ENCODE data around the gene C20orf173. TPM values are rescaled to one million over a fixed set of nuclear protein-coding genes. Genes with fewer than 3 reads are reported as not detected.
A peak's percentile ranks its signal among the peaks of the same experiment; 100 is the strongest.

Gene C20orf173
- total RNA-seq, 2 experiments from 2014 or later = not detected

DNA sequence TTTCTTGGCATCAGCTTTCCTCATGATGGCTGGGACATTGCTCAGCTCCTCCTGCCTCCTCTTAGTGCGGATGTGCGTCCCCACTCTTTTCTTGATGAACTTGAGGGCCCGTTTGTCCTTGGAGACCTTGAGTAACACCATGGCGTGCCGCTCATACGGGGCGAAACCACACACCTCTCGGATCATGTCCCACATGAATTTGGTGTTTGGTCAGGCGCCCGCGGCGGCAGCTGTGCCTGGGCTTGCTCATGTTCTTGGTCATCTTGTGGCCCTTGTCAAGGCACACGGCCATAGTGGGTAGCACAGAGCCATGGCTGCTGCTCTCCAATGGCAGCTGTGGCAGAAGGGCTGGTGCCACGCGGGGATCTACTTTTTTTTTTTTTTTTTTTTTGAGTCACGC, 15.0 kb upstream of the C20orf173 start:
- no peaks in the 10 kb centered on the region for H3K9me3 Mint-ChIP-seq
- H3K36me3 Mint-ChIP-seq (ENCODE audit: low read depth) = peaks cover 10% of the 10 kb centered on the region
- ChIA-PET POLR2A (no interaction called here), CTCF (no interaction called here)
- no peak overlapping the region for H3K27ac Mint-ChIP-seq
- no peak overlapping the region for H3K4me3 Mint-ChIP-seq
- intact Hi-C loops (cut with micrococcal nuclease) = no loop called here
- no peaks in the 10 kb centered on the region for H3K27me3 Mint-ChIP-seq
- peaks cover 17% of the 10 kb centered on the region for H3K4me1 Mint-ChIP-seq (ENCODE audit: low read depth)
- TF ChIP-seq, protein P1, sequence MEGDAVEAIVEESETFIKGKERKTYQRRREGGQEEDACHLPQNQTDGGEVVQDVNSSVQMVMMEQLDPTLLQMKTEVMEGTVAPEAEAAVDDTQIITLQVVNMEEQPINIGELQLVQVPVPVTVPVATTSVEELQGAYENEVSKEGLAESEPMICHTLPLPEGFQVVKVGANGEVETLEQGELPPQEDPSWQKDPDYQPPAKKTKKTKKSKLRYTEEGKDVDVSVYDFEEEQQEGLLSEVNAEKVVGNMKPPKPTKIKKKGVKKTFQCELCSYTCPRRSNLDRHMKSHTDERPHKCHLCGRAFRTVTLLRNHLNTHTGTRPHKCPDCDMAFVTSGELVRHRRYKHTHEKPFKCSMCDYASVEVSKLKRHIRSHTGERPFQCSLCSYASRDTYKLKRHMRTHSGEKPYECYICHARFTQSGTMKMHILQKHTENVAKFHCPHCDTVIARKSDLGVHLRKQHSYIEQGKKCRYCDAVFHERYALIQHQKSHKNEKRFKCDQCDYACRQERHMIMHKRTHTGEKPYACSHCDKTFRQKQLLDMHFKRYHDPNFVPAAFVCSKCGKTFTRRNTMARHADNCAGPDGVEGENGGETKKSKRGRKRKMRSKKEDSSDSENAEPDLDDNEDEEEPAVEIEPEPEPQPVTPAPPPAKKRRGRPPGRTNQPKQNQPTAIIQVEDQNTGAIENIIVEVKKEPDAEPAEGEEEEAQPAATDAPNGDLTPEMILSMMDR (IDR thresholded peaks at IDR 0.05) = no peak
- DNase-seq (no peak), ATAC-seq (no peak)

DNA sequence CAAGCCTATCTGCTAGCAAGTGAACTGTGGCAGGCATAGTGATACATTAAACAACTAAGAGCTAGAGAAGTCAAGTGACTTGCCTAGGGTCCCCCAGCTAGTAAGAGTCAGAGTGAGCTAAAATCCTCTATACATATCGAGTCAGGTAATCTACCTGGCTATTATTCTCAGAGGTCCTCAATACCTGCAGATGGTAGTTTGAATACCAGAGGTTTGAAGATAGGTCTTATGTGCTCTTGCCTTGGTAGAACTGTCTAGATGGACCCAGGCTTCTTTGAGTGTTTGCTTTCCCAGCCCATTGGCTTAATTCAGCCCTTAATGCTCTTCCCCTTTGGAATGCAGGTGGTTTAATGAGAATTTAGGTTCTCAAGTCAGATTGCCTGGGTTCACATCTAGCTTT, 13.5 kb upstream of the C20orf173 start:
- Mint-ChIP-seq H3K9me3 (no peaks in the 10 kb centered on the region), H3K27ac (peak overlapping the region; percentile 87), H3K4me3 (peak overlapping the region; percentile 79), H3K27me3 (no peaks in the 10 kb centered on the region), H3K4me1 (ENCODE audit: low read depth) (peaks cover 17% of the 10 kb centered on the region), H3K36me3 (ENCODE audit: low read depth) (peaks cover 8% of the 10 kb centered on the region)
- CTCF ChIA-PET = interaction anchor here (0.8 to 1.6 kb wide), 3 partner anchors 52 to 96 kb away, joined by 3 to 4 read pairs (median 3); no protein-coding TSS in a partner anchor
- intact Hi-C loops (cut with micrococcal nuclease) = no loop called here
- POLR2A ChIA-PET = interaction anchor here (0.5 to 2.2 kb wide), 10 partner anchors 9 to 1361 kb away, joined by 3 to 9 read pairs (median 4); partner anchors contain the start of genes CEP250 and SCAND1
- DNase-seq = no peak
- TF ChIP-seq, protein P1 (IDR thresholded peaks at IDR 0.05) = no peak
- no peak for ATAC-seq

DNA sequence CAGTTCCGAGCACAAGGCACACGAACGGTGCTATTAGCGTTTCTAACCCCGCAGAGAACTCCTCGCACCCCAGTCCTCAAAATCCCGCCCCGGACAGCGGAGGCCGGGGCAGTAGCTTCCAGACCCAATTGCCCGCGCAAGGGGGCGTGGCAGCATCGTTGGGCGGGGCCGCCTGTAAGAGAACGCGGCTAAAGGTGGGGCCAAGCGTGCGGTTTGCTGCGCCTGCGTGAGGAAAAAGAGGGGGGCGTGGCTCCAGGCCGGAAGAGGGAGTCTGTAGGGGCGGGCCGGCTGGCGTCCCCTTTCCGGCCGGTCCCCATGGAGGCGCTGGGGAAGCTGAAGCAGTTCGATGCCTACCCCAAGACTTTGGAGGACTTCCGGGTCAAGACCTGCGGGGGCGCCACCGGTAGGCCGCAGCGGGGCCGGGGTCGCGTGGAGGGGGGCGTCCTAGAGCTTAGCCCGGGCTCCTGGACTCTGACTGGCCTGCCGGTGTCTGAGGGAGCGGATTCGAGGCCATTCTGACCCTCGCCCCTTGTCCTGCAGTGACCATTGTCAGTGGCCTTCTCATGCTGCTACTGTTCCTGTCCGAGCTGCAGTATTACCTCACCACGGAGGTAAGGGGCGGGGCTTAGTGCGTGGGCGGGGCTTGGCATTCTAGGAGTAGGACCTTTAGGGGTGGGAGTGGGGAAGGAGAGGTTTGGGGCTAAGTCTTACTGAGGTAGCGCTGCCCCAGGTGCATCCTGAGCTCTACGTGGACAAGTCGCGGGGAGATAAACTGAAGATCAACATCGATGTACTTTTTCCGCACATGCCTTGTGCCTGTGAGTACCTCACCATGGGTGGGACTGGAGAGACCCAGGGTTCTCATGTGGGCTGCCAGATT, 12.6 kb upstream of the C20orf173 start, which contains the start of gene ERGIC3:
TSS of gene ERGIC3 (plus strand) at position 296 of the 880 bp plus-strand sequence. CDS start at position 316, 20 bp downstream.
- peaks cover 17% of the 10 kb centered on the region for H3K4me1 Mint-ChIP-seq (ENCODE audit: low read depth)
- ChIA-PET POLR2A (interaction anchor here (0.5 to 2.2 kb wide), 12 partner anchors 9 to 1362 kb away, joined by 3 to 9 read pairs (median 5); partner anchors contain the start of genes CEP250 and SCAND1), CTCF (interaction anchor here (0.8 to 1.6 kb wide), 3 partner anchors 51 to 95 kb away, joined by 3 to 4 read pairs (median 3); no protein-coding TSS in a partner anchor)
- ATAC-seq (peak; percentile 99), DNase-seq (peak; percentile 99)
- no peaks in the 10 kb centered on the region for H3K9me3 Mint-ChIP-seq
- H3K36me3 Mint-ChIP-seq (ENCODE audit: low read depth) = peaks cover 8% of the 10 kb centered on the region
- intact Hi-C loops (cut with micrococcal nuclease) = no loop called here
- peak within 1 kb of the TSS; percentile 79 for H3K4me3 Mint-ChIP-seq
- TF ChIP-seq, protein P1 (IDR thresholded peaks at IDR 0.05) = no peak
- H3K27ac Mint-ChIP-seq = peak within 1 kb of the TSS; percentile 87
- no peaks in the 10 kb centered on the region for H3K27me3 Mint-ChIP-seq

DNA sequence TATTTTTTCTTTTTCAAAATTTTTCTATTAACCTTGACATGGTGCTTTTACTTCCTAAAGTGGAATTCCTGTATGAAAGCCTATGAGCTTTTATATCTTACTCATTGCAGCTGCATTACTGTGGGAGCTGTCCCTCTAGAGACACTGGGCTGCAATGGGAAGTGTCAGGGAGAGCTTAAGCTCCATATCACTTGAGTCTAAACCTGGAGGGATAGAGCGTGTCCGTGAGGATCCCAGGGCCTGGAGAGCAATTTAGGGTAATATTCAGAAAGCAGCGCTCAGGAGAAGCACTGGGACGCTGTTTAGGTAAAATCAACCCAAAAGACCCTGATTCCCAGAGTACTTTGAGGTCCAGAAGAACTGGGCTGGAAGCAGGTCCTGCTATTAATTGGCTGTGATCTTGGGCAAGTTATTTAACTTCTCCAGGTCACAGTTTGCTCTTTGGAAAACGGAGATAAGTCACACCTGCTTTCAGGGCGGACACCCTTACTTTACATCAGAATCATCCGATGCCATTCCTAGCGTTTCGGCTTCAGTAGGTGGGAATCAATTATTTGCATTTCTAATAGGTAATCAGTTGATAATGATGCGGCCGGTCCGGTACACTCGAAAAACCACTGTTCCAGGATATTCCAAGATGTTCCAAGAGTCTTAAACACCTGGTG, 11.8 kb upstream of the C20orf173 start:
- Mint-ChIP-seq H3K27ac (no peak overlapping the region), H3K4me1 (ENCODE audit: low read depth) (peaks cover 17% of the 10 kb centered on the region), H3K36me3 (ENCODE audit: low read depth) (peaks cover 8% of the 10 kb centered on the region), H3K4me3 (peak overlapping the region; percentile 79), H3K27me3 (no peaks in the 10 kb centered on the region), H3K9me3 (no peaks in the 10 kb centered on the region)
- ATAC-seq (no peak), DNase-seq (no peak)
- POLR2A ChIA-PET = interaction anchor here (1.0 to 2.2 kb wide), 8 partner anchors 10 to 413 kb away, joined by 3 to 9 read pairs (median 5); partner anchors contain the start of genes CEP250 and SCAND1
- CTCF ChIA-PET = interaction anchor here (0.7 to 1.6 kb wide), 2 partner anchors 78 to 79 kb away, joined by 3 read pairs; no protein-coding TSS in a partner anchor
- intact Hi-C loops (cut with micrococcal nuclease) = no loop called here
- TF ChIP-seq, protein P1 (IDR thresholded peaks at IDR 0.05) = no peak
